ENCODE data around the gene RUVBL1.

GRCh38 chr3:128076483-128077201 lies 47.0 kb downstream of the RUVBL1 start:
- TF ChIP-seq CTCF (IDR thresholded peaks at IDR 0.05) (no peak), EP300 (IDR thresholded peaks at IDR 0.05) (no peak)

All from stomach (tissue), 4 donors.